HG03095 (cell line): ENCODE measurements around the gene NKX6-2.
"Not testable (repeated sequence)": the region's sequence is repeated elsewhere in the genome, so short reads cannot be mapped to it uniquely, and the experiment has no call there.

Source experiments
- ATAC-seq: cut with Tn5 transposase; IDR thresholded peaks from one replicate; pipeline ENCODE4 v1.9.1; 2021; ENCODE audit warnings: moderate library complexity; ENCODE audit not compliant: unreplicated experiment

The NKX6-2 gene

DNA sequence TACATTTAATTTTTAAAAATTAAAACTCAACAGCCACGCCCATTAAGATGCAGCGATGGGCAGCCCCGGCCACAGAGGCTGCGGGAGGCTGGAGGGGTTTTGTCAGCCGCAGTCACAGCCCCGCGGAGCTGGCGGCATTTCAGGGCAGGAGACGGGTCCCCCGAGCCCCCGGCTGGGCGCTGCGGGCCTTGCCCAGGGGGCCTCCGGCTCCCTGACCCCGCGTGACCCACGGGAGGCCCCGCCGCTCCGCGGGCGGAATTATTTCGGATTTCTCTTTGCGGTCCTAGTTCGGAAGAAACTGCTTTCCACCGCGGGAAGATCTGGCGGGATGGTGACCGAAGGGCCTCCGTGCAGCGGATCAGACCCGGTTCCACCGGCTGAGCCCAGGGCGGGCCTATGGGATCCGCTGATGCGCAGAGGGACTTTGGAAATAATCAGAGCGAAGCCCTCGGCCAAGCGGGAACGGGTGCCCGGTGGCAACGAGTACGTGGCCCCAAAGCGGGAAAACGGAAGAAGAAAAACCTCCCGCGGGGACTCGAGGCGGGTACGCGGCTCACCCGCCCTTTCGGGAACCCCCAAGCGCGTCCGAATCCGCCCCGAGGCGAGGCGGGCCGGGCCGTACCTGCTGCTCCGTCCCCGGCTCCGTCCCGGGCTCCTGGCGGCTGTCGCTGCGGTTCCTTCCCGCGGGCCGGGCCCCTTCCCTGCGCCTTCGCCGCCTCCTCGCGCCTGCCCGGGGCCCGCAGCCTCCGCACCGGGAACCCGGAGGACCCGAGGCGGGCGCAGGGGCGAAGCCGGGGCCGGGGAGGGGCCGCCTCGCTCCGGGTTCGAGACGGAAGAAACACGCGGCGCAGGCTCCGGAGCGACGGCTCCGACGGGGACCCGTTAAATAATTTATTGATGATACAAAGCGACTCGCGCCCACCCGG lies 1.7 kb downstream of the NKX6-2 start:
- no peak for ATAC-seq

DNA sequence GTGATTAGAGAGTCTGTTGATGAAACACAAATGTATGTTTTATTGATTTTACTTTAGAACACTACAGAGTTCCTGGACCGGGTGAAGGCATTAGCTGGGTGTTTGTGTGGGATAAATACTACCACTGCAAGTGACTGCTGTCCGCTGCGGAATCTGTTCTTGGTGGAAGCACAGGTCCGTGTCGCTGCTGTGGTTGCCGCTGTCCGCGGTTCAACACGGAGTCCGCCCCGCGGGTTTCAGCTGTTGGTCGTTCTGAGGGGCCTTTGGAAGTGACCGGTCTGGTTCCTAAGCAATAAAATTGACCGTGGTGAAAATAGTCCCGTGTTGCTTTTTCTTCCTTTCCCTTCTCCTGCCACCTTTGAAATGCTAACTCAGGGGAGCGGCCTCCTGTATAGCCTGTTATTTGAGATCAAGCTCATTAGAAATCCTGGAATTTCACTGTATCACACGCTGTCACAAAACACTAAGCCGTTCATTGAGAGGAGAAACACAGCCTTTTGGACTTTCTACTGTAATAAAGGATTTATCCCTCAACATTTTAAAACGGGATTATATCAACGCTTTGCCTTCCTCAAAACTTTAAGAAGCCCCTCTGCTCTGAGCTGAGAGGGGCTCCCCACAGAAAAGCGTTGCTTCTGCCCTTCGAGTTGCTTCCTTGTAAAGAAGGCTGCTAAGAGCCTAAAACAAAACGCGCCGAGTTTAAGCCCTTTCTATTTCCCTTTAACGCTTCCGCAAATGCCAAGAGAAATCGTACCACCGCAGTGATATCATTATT lies 2.6 kb downstream of the NKX6-2 start:
- ATAC-seq = no peak

DNA sequence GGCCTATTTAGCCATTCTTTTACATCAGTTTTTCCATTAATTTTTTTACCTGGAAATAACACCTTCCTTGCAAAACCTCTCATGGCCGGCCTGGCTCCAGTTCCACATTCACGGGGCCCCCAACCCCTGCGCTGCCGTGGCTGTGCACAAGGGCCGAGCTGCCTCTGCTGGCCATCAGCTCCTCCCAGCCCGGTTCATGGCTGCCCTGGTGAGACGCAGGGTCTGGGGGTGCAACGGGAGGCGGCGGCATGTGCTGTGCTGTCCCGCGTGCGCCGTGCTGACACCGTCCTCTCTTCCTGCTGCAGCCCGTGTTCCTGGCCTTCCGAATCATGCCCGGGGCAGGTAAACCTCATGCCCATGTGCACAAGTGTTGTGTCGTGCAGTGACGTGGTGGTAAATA lies 4.4 kb downstream of the NKX6-2 start:
- no peak for ATAC-seq

DNA sequence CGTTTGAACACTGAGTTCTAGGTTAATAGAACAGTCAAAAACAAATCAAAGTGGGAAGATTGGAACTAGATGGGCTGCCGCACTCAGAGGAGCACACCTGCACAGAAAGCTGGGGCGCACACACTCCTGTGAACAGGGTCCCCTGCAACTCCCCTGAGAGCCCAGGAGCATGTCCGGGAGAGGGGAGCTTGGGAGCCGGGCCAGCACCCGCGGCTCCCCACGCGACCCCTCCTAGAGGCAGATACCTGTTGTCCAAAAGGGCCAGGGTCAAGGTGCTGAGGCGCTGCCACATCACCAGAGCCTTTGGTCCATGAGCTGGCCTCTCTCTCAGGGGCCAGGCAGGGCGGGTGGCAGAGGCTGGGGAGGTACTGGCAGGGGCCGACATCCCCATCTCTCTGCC lies 5.6 kb downstream of the NKX6-2 start:
- ATAC-seq = no peak

DNA sequence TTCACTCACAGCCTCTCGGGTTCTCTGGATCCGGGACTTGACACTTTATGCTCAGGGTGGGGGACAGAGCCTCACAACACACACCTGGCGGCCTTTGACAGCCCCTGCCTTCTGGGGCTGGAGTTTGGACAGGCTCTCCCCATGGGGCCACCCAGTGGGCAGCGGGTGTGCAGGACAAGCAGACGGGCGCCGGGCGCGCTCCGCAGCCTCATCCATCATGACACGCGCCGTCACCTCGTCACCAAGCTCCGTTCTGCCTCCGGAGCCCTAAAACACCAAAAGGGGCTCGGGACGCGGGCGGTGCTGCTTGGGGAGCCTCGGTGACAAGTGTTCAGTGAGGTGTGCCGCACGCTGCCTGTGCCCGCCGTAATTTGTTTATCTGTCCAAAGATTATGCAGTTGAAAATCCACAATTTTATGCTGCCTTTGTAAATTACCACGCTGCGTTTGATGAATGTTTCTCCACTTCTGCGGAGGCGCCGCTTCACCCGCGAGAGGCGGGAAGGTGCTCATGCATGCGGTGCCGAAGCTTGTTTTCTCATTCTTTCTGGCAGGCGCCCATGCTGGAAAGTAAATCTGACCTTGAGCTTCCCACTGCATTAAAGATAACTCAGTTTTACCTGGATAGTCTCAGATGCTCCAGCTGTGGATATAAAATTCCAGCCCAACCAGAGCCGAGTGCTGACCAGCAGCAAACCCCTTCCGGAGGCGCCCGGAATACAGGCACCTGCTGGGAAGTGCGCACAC lies 6.2 kb downstream of the NKX6-2 start:
- ATAC-seq = no peak

DNA sequence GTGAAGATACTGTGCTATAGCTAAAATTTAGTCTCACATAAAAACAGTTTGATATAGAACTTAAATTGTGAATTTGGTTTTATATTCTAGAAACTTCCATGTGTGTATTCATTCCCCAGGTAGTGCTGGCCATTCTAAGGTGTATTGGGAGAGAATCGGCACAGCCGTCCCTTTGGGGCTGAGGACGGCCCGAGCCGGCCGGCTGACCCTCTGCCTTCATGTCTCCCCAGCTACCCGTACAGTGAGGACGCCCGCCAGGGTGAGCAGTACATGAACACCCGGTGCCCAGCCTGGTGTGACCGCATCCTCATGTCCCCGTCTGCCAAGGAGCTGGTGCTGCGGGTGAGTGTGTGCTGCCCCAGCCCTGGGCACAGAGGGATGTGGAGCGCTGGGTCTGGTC lies 8.5 kb downstream of the NKX6-2 start:
- no peak for ATAC-seq

DNA sequence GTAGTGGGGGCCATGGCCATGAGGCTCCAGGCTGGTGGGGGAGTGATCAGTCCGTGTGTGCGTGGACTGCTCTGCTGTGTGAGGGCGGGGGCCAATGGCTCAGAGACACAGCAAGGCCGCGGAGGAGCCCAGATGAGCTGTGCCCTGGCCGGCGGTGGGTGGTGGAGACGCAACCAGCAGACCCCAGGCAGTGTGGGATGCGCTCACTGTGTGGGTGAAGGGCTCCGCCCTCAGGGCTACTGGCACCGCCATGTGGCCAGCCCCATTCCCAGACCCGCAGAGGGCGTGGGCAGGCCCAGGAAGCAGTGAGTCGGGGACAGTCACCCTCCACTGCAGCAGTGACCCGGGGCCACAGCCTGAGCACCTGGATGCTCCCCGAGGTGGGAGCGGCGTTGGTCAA lies 9.1 kb downstream of the NKX6-2 start:
- ATAC-seq = no peak

GRCh38 chr10:132776186-132776585 lies 9.8 kb downstream of the NKX6-2 start:
- no peak for ATAC-seq

- ATAC-seq = no peak
Observed at GRCh38 chr10:132774902-132775863, 10.8 kb downstream of the NKX6-2 start.

GRCh38 chr10:132774181-132774901 lies 11.6 kb downstream of the NKX6-2 start:
- no peak for ATAC-seq

DNA sequence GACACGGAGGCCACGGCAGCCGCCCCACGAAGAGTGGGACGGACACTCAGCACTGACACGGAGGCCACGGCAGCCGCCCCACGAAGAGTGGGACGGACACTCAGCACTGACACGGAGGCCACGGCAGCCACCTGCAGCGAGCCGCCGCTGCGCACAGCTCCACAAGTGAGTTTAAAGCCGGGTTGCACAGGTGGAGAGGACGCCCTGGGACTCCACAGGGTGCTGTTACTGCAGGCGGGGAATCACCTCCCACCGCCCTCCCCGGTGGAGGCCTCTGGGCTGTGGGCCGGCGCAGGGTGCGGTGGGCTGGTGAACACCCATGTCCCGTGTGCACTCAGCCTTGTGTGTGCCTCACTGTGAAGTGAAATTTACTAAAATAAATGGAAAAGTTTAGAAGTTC lies 13.1 kb downstream of the NKX6-2 start:
- ATAC-seq = not testable (repeated sequence)

DNA sequence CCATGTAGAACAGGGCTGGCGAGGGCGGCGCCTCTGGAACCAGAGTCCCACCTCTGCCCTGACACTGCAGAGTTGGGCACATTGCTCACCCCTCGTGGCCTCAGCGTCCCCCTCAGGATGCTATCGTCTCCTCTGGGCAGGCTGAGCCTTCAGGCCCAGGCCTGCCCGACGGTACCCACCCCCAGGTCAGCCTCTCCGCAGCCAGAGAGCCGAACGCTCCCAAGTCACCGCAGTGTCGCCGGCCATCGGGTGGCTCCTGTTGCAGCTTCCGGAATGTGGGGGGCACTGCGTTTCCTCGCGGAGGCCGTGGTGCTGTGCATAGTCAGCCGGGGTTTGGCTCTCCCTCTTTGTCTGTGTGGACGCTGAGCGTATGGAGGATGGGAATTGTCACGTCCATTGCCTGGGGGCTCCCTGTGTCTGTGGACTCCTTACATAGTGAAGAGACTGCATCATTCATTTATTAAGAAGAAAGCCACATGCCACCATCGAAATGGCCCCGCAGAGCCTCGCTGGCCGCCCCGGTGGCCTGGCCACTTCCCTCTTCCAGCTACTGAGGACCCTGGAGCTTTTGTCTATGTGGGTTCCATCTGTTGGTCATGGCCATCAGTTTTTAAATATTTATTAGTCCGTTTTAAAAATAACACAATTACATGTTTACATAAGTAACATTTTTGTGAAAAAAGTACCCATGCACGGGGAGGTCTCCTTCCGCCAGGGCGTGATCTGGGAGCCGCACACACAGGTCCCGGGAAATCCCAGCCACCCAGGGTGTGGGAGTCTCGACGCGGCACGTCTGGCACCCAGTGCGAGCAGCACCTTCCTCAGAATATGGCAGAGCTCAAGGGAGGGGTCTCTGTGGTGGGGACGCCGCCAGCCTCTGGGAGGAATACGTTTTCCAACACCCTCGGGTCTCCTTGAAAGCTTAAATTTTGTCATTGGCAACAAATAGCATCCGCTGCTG lies 15.6 kb downstream of the NKX6-2 start:
- no peak for ATAC-seq

DNA sequence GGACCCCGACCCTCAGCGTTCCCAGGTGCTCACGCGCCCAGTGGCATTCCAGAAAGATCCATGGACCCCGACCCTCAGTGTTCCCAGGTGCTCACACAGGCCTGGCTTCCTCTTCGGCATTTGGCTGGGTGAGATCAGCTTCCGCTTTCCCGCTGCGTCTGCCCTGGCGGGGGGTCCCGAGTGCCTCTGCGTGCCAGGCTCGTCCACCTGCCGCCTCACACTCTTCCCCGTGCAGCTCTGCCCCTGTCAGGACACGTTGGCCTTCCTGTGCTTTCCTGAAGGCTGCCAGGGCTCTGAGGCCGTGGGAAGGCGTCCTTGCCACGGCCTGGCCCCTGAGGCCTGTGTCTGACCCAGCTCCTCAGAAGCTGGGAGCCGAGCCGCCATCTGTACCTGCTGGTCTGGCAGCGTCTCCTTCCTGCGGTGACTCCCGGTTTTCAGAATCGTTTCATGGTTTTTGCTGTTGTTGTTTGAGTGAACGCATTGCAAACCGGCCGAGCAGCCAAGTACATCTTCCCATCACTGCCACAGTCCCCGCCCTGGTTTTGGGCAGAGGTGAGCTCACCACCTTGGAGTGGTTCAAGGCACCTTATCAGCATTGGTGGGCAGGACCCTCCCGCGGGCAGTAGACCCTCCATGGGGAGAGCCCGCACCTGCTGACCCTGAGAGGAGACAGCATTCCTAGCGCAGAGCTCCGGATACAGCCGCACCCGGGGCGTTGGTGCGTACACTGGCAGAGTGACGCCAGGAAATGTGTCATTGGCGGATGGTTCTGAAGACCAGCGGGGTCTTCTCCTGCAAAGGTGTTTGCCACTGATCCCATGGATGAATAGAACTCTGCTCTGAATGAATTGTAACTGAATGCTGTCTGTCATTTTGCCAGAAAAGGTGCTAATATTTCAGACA lies 17.4 kb downstream of the NKX6-2 start:
- ATAC-seq = no peak

DNA sequence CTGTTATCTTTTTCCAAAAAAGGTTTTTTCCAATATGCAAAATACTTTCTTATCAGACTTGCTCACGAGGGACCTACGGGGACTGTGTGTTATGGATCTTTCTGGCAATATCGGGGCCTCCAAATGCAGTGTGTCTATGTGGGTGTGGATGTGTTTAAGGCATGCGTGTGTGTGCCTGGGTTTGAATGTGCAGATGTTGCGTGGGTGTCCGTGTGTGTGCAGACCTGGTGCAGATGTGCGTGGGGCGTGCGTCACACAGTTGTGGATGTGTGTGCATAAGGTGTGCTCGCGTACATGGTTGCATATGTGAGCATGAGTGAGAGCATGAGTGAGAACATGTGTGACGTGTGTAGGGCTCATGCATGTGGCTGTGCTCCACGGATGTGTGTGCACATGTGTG lies 19.7 kb downstream of the NKX6-2 start:
- no peak for ATAC-seq

GRCh38 chr10:132765435-132765834 lies 20.5 kb downstream of the NKX6-2 start:
- ATAC-seq = no peak

DNA sequence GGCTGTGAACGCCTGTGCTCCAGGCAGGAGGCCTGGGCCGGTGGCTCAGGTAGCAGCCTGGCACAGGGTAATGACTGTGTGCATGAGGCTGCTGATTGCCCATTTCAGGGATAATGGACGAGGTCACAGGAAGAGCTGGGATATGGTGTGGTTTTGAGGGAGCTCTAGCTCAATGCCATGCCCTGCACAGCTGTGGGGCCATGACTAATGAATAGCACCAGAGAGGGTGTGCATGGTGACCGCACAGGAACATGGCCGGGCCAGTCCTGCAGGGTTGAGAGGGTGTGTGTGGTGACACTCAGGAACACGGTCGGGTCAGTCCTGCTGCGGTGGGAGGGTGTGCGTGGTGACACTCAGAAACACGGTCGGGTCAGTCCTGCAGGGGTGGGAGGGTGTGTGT lies 21.8 kb downstream of the NKX6-2 start:
- no peak for ATAC-seq

- ATAC-seq = no peak
Observed at GRCh38 chr10:132763545-132763944, 22.4 kb downstream of the NKX6-2 start.
